ENCODE data around the gene PHOX2B.
"Not testable (repeated sequence)": the region's sequence is repeated elsewhere in the genome, so short reads cannot be mapped to it uniquely, and the experiment has no call there.

Gene PHOX2B

DNA sequence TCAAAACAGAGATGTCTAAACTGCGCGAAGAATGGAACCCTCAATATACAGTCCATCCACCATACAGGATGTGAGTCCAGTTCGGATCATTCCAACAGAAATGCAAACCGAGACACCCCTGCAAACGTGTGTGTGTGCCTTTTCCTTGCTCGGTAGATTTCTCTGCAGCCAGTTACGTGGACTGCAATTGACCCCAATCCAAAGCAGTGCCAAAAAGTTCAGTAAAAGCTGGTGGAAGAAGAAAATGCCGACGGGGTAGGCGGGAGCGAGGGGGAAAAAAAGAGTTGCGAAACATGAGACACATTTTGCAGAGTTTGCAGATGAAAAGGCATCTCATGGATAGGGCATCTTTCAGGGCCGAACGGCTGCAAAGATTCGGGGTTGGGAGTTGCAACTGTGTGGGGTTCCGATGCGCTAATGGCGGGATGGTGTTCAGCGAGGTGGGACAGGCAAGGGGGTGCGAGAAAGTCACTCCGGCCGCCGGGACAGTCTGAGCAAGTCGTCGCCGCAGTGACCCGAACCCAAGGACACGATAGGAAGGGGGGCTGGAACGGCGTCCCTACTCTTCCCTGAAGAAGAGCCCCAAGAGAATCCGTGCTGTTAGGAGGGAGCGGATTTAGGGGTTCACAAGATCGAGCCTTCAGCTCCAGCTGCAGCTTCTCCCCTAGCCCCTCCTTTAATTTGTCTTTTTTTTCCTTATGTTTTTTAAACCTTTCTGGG is 3.8 kb downstream of the PHOX2B start:
- no peak for FAIRE-seq
- TF ChIP-seq PAX5 (IDR thresholded peaks at IDR 0.05; ENCODE audit: insufficient read depth, low read length, severe bottlenecking), result no peak
- no peak for TF ChIP-seq POLR2A (IDR thresholded peaks at IDR 0.05; ENCODE audit: low read depth, low read length)
- no peak for TF ChIP-seq TAF1 (IDR thresholded peaks at IDR 0.05; ENCODE audit: low read depth, low read length)
- TF ChIP-seq POLR2AphosphoS5 (IDR thresholded peaks at IDR 0.05; ENCODE audit: low read depth, low read length), result no peak
- TF ChIP-seq SPI1 (IDR thresholded peaks at IDR 0.05; ENCODE audit: low read depth, low read length), result no peak
- DNase-seq (ENCODE audit: insufficient read length, low spot score), result no peak

DNA sequence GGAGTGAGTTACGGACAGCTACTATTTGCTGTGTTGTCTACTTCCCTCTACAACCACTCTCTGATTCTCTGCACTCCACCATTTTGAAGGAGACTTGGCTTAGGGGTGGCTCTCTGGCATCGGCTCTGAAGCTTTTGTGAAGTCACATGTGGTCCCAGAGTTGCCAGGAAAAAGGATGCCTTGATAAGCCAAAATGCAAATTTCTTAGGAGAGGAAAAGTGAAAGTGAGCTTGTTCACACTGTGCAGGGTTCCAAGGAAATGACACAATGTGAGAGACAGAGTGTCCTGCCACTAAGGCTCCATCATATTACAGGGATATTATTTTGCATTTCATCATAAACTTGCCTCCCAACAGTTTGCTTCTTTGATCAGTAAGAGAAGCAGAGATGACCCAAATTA is 7.2 kb downstream of the PHOX2B start:
- FAIRE-seq (no peak), DNase-seq (ENCODE audit: insufficient read length, low spot score) (no peak)
- no peak for TF ChIP-seq TAF1 (IDR thresholded peaks at IDR 0.05; ENCODE audit: low read depth, low read length)
- TF ChIP-seq POLR2AphosphoS5 (IDR thresholded peaks at IDR 0.05; ENCODE audit: low read depth, low read length), result no peak
- TF ChIP-seq POU2F2 (IDR thresholded peaks at IDR 0.05; ENCODE audit: low read depth, low read length), result no peak
- TF ChIP-seq POLR2A (IDR thresholded peaks at IDR 0.05; ENCODE audit: low read depth, low read length), result no peak
- no peak for TF ChIP-seq SPI1 (IDR thresholded peaks at IDR 0.05; ENCODE audit: low read depth, low read length)
- TF ChIP-seq PAX5 (IDR thresholded peaks at IDR 0.05; ENCODE audit: insufficient read depth, low read length, severe bottlenecking), result no peak

DNA sequence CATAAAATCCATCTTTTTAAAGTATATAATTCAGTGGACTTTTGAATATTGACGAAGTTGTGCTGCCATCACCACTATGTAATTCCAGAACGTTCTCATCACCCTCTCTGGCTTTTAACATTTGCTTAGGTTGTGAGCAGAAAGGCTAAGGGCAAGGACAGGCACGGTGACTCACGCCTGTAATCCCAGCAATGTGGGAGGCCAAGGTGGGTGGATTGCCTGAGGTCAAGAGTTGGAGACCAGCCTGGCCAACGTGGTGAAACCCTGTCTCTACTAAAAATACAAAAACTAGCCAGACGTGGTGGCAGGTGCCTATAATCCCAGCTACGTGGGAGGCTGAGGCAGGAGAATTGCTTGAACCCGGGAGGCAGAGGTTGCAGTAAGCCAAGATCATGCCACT is 11.0 kb downstream of the PHOX2B start:
- not testable (repeated sequence) for DNase-seq (ENCODE audit: insufficient read length, low spot score); FAIRE-seq

DNA sequence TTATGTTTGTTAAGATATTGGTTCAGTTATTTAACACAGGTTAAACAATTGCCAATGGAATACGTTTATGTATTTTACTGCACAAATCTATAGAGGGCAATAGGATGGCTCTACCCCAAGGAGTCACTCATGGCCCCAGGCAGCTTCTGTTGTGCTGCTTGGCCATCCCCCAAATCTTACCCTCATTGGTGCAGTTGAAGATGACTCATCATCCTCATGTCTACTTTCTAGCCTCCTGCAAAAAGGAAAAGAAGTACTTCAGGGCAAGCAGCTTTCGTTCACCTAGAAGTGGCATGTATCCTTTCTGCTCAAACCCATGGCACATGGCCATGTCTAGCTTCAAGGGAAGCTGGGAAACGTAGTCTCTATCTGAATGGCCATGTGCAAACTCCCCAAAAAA is 14.2 kb downstream of the PHOX2B start:
- TF ChIP-seq TAF1 (IDR thresholded peaks at IDR 0.05; ENCODE audit: low read depth, low read length) (no peak), PAX5 (IDR thresholded peaks at IDR 0.05; ENCODE audit: insufficient read depth, low read length, severe bottlenecking) (no peak), POLR2A (IDR thresholded peaks at IDR 0.05; ENCODE audit: low read depth, low read length) (no peak), POU2F2 (IDR thresholded peaks at IDR 0.05; ENCODE audit: low read depth, low read length) (no peak), SPI1 (IDR thresholded peaks at IDR 0.05; ENCODE audit: low read depth, low read length) (no peak), POLR2AphosphoS5 (IDR thresholded peaks at IDR 0.05; ENCODE audit: low read depth, low read length) (no peak)
- DNase-seq (ENCODE audit: insufficient read length, low spot score), result no peak
- no peak for FAIRE-seq

DNA sequence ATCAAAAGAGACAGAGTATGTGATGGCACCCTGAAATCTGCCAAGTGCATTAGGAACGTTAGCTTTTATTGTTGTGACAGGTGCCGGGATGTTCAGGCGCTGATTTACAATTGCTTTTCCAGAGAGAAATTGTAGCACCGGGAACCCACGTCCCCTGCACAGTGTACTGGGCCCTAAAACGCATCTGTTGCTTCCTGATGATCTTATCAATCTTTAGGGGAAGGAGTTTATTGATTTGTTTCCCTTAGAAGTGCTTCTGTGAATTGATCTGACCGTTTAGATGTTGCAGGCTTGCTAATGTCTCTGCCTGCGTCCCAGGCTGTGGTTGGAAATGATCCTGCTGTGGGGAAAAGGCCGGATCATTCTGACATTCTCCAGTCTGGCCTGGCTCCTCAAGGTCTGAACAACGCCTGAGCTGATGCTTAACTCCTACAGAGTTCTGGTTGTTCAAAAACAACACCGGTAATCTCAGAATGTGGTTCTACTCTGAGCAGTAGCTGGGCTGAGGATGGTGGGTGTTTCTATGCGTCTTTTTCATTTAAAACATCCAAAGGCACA is 16.9 kb downstream of the PHOX2B start:
- FAIRE-seq (no peak), DNase-seq (ENCODE audit: insufficient read length, low spot score) (no peak)
- TF ChIP-seq POU2F2 (IDR thresholded peaks at IDR 0.05; ENCODE audit: low read depth, low read length) (no peak), POLR2AphosphoS5 (IDR thresholded peaks at IDR 0.05; ENCODE audit: low read depth, low read length) (no peak), PAX5 (IDR thresholded peaks at IDR 0.05; ENCODE audit: insufficient read depth, low read length, severe bottlenecking) (no peak), POLR2A (IDR thresholded peaks at IDR 0.05; ENCODE audit: low read depth, low read length) (no peak), TAF1 (IDR thresholded peaks at IDR 0.05; ENCODE audit: low read depth, low read length) (no peak)

GRCh38 chr4:41728573-41728913 is 20.0 kb downstream of the PHOX2B start:
- no peak for DNase-seq (ENCODE audit: insufficient read length, low spot score)
- FAIRE-seq, result no peak

DNA sequence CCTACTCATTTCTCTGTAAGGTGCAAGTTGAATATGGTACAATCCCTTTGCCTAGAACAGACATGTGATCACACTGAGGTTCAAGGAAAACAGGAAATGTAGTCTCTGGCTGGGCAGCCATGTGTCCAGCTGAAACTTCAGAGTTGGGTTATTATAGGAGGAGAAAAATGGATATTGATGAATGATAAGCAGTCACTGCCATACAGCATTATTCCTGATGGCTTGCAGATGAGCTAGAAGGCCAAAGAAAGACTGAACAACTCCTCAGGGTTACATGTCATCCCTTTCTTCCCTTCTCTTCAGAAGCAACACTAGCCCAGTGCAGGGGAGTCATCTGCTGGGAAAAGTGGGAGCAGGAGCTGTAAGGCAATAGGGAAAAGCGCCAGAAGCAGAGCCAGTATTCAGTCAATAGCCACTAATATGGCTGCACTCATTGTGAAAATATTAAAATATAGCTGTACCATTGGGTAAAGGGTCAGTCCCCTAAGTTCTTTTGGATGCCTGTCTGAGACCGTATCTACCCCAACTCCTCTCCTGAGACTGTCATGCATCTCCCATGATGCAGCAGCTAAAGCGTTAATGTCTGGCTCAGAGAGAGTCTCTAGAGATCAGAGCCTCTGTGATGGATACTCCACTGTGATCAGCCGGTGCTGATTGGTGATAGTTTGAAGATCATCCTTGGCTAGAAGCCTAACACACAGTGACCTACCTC is 20.5 kb downstream of the PHOX2B start:
- TF ChIP-seq SPI1 (IDR thresholded peaks at IDR 0.05; ENCODE audit: low read depth, low read length), result no peak
- no peak for TF ChIP-seq POLR2A (IDR thresholded peaks at IDR 0.05; ENCODE audit: low read depth, low read length)
- no peak for TF ChIP-seq TAF1 (IDR thresholded peaks at IDR 0.05; ENCODE audit: low read depth, low read length)
- TF ChIP-seq POLR2AphosphoS5 (IDR thresholded peaks at IDR 0.05; ENCODE audit: low read depth, low read length), result no peak
- TF ChIP-seq PAX5 (IDR thresholded peaks at IDR 0.05; ENCODE audit: insufficient read depth, low read length, severe bottlenecking), result no peak
- TF ChIP-seq POU2F2 (IDR thresholded peaks at IDR 0.05; ENCODE audit: low read depth, low read length), result no peak
- FAIRE-seq (no peak), DNase-seq (ENCODE audit: insufficient read length, low spot score) (no peak)

More at GRCh38 chr4:41728573-41728913, 20.0 kb downstream of the PHOX2B start:
- TF ChIP-seq POU2F2 (IDR thresholded peaks at IDR 0.05; ENCODE audit: low read depth, low read length), result no peak
- TF ChIP-seq SPI1 (IDR thresholded peaks at IDR 0.05; ENCODE audit: low read depth, low read length), result no peak
- TF ChIP-seq TAF1 (IDR thresholded peaks at IDR 0.05; ENCODE audit: low read depth, low read length), result no peak
- no peak for TF ChIP-seq POLR2A (IDR thresholded peaks at IDR 0.05; ENCODE audit: low read depth, low read length)
- TF ChIP-seq POLR2AphosphoS5 (IDR thresholded peaks at IDR 0.05; ENCODE audit: low read depth, low read length), result no peak

DNA sequence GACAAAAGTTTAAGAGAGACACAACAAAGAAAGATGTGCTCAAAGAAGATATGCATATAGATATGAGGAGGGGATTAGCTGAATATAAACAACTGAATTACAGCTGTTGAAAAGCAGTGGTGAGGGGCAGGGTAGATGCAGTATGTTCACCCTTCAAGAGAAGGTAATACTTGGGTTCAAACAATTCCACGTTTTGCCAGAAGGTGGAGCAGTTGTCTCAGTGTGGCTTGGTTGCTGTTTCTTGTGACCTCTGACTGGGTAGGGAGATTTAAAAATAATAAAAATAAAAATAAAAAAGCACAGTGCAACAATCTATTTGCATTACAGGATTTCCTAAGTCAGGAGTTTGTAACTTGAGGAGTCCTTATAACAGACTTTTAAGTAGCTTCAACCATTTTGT is 23.3 kb downstream of the PHOX2B start:
- DNase-seq (ENCODE audit: insufficient read length, low spot score) (no peak), FAIRE-seq (no peak)
- no peak for TF ChIP-seq TAF1 (IDR thresholded peaks at IDR 0.05; ENCODE audit: low read depth, low read length)
- no peak for TF ChIP-seq POLR2A (IDR thresholded peaks at IDR 0.05; ENCODE audit: low read depth, low read length)
- TF ChIP-seq POLR2AphosphoS5 (IDR thresholded peaks at IDR 0.05; ENCODE audit: low read depth, low read length), result no peak
- TF ChIP-seq SPI1 (IDR thresholded peaks at IDR 0.05; ENCODE audit: low read depth, low read length), result no peak
- no peak for TF ChIP-seq POU2F2 (IDR thresholded peaks at IDR 0.05; ENCODE audit: low read depth, low read length)

DNA sequence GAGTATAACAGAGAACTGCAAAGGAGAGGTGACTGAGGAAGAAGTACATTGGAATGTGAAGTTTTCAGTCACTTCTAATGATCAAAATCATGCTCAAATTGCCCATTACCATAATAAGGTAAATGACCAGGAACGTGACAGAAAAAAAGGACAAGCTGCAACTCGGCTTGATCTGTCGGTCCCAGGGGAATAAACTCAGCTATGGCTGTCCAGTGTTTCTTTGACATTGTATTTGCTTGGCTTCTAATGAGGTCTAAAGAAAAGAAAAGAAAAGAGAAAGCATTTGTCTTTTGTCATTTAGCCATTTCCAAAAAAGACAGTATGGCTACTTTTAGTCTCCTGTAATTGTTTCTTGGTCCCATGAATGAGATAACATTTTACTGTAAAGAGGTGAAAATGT is 25.2 kb downstream of the PHOX2B start:
- DNase-seq (ENCODE audit: insufficient read length, low spot score), result no peak
- FAIRE-seq, result no peak
- TF ChIP-seq POU2F2 (IDR thresholded peaks at IDR 0.05; ENCODE audit: low read depth, low read length), result no peak
- TF ChIP-seq TAF1 (IDR thresholded peaks at IDR 0.05; ENCODE audit: low read depth, low read length), result no peak
- TF ChIP-seq SPI1 (IDR thresholded peaks at IDR 0.05; ENCODE audit: low read depth, low read length), result no peak
- TF ChIP-seq POLR2A (IDR thresholded peaks at IDR 0.05; ENCODE audit: low read depth, low read length), result no peak
- TF ChIP-seq POLR2AphosphoS5 (IDR thresholded peaks at IDR 0.05; ENCODE audit: low read depth, low read length), result no peak
- no peak for TF ChIP-seq PAX5 (IDR thresholded peaks at IDR 0.05; ENCODE audit: insufficient read depth, low read length, severe bottlenecking)

GRCh38 chr4:41722181-41722580 is 26.3 kb downstream of the PHOX2B start:
- FAIRE-seq (no peak), DNase-seq (ENCODE audit: insufficient read length, low spot score) (no peak)
- no peak for TF ChIP-seq SPI1 (IDR thresholded peaks at IDR 0.05; ENCODE audit: low read depth, low read length)
- TF ChIP-seq POLR2A (IDR thresholded peaks at IDR 0.05; ENCODE audit: low read depth, low read length), result no peak
- no peak for TF ChIP-seq PAX5 (IDR thresholded peaks at IDR 0.05; ENCODE audit: insufficient read depth, low read length, severe bottlenecking)
- no peak for TF ChIP-seq TAF1 (IDR thresholded peaks at IDR 0.05; ENCODE audit: low read depth, low read length)
- TF ChIP-seq POU2F2 (IDR thresholded peaks at IDR 0.05; ENCODE audit: low read depth, low read length), result no peak
- no peak for TF ChIP-seq POLR2AphosphoS5 (IDR thresholded peaks at IDR 0.05; ENCODE audit: low read depth, low read length)
